HG03135 (cell line): ENCODE data around the gene ZNF888.
"Not testable (repeated sequence)": the region's sequence is repeated elsewhere in the genome, so short reads cannot be mapped to it uniquely, and the experiment has no call there.

ENCODE experiments used
- ATAC-seq: cut with Tn5 transposase; IDR thresholded peaks from one replicate; pipeline ENCODE4 v1.9.1; 2021; ENCODE audit warnings: mild to moderate bottlenecking, moderate library complexity; ENCODE audit not compliant: unreplicated experiment

Gene ZNF888

DNA sequence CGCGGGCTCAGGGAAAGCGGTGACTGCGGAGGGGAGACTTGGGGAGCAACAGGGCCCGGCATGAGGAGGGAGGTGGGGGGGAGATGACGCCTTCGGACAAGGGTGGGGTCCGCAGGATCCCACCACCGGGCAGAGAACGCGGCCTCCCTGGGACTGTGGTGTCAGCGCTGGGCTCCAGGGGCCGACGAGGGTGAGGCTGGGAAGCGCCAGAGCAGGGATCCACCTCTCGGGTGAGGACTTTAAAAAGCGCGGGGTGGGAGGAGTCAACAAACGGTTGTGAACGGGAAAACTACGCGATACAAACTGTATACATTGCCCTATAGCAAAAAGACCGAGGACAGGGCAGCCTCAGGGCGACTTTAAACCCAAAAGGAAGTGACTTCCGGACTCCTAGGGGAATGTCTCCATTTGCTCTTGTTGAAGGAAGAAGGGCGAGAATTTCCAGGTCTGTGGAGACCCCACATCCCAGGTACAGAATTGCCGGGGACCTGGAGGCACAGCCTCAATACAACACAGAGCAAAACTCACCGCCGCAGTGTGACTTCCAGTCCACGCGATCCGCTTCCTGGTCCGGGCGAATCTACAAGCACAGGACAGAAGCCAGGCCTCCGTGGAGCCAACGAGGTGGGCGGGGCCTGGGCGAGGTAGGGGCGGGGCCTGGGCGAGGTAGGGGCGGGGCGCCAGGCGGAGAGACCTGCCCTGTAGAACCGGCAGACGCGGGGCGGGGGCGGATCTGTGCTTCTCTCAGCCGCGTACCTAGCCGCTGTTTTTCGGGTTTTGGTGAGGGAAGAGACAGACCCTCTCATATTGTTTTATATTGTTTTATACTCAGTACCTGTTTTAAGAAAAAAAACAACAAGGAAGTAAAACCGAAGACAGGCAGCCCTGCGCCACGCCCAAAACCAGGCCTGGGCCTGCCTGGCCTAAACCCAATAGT, at the start of gene ZNF888:
ZNF888 (minus strand) TSS at position 588 of the 937 bp plus-strand sequence. CDS start 5,555 bp downstream, outside the sequence.
- peak; percentile 98 for ATAC-seq

DNA sequence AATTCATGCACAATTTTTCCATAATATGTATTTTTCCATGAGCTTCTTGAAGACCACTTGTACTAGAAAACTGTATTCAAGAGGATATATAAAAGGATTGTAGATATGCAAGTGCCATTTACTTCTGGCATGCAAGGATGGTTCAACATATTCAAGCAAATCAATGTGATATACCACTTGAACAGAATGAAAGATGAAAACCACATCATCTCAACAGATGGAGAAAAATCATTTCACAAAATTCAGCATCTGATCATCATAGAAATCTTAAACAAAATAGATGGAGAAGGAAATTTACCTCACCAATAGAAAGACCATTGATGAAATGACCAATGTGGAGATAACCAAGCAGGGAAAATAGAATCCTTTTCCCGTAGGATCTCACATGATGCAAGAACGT, 44.5 kb upstream of the ZNF888 start:
- ATAC-seq, result no peak

DNA sequence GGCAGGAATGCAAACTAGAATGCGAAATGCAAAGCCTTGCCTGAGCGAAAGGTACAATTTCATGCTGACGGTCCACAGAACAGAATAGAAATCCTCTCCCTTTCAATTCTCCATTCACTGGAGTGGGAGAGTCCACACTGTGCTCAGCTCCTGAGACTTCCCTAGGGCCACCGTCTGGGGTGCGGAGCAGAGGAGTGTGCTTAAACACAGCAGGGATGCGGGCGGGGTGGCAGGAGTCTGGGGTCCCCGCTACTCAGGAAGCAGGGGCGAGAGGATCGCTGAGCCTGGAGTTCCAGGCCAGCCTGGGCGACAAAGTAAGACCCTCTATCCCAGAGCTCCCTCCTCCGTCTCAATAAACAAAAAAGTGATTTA, 40.0 kb upstream of the ZNF888 start:
- no peak for ATAC-seq

DNA sequence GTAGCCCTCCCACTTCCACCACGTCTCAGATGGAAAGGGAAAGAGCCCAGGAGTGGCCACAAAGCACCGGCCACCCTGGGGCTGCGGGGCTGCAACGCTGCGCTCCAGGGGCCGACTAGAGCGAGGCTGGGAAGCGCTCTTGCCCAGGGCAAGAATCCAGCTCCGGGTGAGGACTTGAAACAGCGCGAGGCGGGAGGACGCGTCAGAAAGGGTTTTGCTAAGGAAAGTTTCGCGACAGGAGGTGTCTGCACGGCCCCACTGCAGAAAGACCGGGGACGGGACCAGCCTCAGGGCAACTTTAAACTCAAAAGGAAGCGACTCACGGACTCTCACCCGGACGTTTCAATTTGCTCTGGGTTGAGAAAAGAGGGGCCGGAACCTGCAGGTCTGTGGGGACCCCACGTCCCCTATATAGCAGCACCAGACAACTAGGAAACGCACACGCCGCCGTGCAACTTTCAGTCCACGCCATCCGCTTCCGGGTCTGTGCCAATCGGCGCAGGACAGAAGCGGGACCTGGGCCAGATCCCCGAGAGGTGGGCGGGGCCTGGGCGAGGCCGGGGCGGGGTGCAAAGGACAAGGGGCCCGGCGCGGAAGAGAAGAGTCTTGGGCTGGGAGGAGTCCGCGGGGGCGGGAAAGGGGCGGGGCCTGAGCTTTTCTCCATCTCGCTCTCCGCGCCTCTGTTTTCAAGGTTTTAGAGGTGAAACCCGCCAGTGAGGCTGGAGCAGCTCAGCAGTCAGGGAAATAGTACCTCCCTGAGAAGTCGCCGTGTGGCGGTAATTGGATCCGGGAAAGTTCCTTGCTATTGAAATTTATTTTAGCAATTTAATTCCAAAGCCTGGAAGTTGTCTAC, 39.4 kb upstream of the ZNF888 start, which contains the start of gene ZNF816:
ZNF816 (minus strand) TSS at position 488 of the 853 bp plus-strand sequence. CDS start 6,792 bp downstream, outside the sequence.
- peak; percentile 96 for ATAC-seq

DNA sequence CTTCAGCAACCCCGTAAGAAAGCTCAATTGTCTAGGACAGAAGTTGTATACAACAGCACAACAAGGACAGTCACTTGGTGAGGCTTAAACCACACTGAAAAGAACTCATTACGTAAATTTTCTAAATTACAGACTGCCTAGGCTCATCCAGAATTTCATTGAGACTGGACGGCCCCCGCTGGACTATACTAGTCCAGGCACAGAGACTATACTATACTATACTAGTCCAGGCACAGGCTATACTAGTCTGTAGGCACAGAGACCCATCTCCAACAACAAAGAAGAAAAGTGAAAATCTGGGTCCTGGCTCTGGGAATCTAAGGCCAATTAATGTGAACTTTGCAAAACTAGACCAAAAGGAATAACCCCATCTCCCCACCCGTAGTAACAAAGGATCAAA, 38.8 kb upstream of the ZNF888 start:
- no peak for ATAC-seq

DNA sequence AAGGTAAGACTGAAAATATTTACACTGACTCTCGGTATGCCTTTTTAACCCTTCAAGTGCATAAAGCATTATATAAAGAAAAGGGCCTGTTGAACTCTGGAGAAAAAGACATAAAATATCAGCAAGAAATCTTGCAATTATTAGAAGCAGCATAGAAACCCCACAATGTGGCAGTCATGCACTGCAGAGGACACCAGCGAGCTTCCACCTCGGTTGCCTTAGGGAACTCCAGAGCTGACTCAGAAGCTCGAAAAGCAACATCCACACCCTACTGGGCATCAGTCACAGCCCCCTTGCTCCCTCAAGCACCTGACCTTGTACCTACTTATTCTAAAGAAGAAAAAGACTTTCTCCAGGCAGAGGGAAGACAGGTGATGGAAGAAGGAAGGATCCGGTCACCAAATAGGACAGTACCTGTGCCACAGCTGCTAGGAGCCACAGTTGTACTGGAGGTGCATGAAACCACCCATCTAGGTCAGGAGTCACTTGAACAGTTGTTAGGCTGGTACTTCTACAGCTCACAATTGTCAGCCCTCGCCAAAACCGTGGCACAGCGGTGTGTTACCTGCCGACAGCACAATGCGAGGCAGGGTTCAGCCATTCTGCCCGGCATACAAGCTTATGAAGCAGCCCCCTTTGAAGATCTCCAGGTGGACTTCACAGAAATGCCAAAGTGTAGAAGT, 36.5 kb upstream of the ZNF888 start:
- no peak for ATAC-seq

DNA sequence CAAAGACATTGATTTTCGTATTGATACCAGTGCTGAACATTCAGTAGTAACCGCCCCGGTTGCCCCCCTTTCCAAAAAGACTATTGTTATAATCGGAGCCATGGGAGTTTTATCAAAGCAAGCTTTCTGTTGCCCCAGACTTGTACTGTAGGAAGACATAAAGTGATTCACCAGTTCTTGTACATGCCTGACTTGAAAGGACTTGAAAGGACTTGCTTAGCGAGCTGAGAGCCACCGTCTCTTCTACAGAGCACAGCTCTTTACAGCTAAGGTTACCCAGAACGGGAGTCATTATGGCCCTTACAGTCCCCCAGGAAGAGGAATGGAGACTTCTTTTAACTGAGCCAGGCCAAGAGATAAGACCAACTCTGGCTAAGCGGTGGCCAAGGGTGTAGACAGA, 34.4 kb upstream of the ZNF888 start:
- ATAC-seq, result no peak

DNA sequence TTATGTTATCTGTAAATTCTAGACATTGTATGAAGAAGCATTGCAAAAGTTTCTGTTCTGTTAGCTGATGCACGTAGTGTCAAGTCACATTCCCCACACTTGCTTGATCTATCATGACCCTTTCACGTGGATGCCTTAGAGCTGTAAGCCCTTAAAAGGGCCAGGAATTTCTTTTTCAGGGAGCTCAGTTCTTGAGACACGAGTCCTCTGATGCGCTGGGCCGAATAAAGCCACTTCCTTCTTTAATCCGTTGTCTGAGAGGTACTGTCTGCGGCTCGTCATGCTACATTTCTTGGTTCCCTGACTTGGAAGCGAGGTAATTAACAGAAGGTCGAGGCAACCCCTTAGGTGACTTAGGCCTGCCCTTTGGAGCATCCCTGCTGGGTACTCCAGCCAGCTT, 33.7 kb upstream of the ZNF888 start:
- ATAC-seq, result no peak

DNA sequence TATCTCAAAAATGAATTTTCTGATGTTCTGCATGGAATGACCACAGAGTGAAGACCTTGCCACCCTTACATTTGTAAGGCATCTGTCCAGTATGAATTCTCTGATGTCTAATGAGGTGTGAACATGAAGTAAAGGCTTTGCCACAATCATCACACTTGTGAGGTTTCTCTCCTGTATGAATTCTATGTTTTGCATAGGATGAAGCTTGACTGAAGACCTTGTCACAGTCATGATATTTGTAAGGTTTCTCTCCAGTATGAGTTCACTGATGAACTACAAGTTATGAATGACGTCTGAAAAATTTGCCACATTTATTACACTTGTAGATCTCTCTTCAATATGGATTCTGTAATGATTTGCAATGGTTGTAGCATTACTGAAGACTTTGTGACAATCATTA, 26.2 kb upstream of the ZNF888 start:
- no peak for ATAC-seq

DNA sequence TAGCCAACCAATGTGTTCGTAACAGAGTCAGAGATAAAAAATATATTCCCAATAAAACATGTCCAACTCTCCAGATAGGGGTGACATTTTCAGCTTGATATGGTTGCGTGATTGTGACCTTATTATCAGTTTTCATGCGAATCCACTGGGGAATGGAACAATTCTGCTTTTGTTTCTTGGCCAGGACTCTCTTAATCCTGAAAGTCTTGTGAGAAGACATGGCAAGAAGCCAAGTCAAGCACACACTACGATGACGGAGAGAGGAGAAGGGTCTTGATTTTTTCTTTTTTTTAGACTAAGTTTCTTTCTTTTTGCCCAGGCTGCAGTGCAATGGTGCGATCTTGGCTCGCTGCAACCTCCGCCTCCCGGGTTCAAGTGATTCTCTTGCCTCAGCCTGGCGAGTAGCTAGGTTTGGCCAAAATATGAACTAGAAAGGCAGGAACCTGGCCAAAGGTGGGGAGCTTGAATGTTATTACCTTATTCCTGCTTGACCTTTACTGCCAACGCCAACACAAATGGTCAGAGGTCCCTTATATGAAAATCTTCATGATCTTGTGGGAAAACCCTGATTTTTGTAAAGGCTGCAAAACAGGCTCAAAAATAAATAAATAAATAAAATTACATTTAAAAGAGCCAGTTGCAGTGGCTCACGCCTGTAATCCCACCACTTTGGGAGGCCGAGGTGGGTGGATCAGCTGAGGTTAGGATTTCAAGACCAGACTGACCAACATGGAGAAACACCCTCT, 25.0 kb upstream of the ZNF888 start:
- ATAC-seq, result no peak

DNA sequence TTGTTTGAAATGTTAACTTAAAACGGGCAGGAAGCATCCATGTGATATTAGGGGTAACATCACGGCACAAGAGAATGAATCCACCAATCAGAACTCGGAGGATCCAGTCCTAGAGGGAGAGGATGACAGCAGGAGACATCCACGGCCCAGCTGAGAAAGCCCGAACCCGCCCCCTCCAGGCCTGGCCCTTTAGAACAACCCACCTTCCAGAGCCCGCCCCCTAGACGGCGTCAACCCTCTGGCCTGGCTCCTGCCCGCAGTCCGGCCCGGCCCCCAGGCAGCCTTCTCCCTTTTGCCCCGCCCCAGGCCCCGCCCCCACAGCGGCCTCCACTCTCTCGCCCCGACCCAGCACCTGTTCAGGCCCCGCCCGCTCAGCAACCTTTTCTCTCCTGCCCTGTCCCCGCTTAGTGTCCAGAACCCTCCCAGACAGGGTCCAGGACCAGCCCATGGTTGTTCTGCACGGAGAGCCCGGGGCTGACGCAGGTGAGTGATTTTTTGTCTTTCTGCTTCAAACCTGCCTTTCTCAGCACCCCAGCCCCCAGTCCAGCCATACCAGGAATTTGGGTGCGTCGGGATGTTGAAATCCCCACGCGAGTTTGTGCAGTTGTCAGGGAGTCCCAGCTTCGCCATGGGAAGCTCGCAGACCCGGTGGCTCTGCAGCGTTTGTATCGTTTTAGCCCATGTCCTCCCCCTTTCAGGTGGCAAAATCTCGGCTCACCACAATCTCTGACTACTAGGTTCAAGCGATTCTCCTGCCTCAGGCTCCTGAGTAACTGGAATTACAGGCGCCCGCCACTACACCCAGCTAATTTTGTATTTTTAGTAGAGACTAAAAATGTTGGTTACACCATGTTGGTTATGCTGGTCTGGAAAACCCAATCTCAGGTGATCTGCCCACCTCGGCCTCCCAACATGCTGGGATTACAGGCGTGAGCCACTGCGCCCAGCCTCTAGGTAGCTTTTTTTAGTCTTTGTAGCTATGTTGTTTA, 23.4 kb upstream of the ZNF888 start:
- ATAC-seq, result no peak

DNA sequence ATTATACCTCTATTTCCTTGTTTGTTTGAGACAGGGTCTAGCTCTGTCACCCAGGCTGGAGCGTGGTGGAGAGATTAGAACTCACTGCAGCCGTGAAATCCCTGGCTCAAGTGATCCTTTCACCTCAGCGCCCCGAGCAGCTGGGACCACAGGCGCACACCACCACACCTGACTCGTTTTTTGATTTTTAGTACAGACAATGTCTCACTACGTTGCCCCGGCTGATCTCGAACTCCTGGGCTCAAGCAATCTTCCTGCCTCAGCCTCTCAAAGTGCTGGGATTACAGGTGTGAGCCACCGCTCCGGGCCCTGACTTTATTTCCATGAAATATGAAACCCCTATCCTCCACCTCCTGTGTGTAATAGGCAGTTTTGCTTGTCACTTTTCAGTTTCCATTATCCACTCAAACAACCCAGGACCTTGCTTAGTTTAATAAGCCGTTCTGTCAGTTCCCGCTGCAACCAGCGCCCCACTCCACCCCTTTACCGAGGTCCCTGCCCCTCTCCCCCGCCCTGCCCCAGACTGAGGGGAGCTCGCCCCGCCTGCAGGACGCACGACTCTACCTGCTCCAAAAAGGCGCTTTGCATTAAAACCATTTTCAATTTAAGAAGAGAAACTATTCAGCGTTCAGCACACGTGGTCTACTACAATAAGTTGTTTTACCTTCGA, 22.6 kb upstream of the ZNF888 start:
- no peak for ATAC-seq

DNA sequence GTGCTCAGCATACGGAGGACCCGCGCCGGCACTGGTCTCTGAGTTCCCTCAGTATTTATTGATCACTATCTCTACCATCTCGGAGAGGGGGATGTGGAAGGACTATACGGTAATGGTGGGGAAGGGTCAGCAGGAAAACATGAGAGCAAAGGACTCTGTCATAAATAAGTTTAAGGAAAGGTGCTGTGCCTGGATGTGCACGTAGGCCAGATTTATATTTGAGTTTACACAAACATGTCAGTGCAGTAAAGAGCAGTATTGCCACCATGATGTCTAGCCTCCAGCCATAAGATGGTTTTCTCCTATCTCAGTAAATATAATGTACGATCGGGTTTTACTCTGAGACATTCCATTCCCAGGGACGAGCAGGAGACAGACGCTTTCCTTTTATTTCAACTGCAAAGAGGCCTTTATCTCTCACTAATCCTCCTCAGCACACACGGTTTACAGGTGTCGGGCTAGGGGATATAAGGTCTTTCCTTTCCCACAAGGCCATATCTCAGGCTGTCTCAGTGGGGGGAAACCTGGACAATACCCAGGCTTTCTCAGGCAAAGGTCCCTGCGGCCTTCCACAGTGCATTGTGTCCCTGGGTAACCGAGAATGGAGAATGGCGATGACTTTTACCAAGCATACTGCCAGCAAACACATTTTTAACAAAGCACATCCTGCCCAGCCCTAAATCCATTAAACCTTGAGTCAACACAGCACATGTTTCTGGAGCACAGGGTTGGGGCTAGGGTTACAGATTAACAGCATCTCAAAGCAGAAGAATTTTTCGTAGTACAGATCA, 21.7 kb upstream of the ZNF888 start:
- not testable (repeated sequence) for ATAC-seq

DNA sequence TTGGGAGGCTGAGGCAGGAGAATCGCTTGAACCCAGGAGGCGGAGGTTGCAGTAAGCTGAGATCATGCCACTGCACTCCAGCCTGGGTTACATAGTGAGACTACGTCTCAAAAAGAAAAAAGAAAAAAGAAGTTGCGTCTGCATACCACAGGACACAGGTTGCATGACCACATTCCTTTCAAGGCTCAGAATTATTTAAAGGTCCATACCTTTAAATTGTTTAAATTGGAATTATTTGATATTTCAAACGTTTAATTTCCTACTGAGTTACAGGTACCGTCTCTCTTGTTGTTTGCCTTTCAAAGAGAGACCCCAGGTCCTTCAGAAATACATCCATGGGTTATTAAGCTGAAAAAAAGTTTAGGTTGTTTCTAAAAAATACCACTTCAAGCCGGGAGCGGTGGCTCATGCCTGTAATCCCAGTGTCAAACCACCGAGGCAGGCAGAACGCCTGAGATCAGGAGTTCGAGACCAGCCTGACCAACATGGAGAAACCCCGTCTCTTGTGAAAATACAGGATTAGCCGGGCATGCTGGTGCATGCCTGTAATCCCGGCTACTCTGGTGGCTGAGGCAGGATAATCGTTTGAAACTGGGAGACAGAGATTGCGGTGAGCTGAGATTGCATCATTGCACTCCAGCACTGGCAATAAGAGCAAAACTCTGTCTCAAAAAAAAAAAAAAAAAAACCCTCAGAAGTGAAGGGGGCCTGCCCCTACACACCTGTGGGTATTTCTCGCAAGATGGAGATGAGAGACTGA, 20.8 kb upstream of the ZNF888 start:
- ATAC-seq, result no peak

DNA sequence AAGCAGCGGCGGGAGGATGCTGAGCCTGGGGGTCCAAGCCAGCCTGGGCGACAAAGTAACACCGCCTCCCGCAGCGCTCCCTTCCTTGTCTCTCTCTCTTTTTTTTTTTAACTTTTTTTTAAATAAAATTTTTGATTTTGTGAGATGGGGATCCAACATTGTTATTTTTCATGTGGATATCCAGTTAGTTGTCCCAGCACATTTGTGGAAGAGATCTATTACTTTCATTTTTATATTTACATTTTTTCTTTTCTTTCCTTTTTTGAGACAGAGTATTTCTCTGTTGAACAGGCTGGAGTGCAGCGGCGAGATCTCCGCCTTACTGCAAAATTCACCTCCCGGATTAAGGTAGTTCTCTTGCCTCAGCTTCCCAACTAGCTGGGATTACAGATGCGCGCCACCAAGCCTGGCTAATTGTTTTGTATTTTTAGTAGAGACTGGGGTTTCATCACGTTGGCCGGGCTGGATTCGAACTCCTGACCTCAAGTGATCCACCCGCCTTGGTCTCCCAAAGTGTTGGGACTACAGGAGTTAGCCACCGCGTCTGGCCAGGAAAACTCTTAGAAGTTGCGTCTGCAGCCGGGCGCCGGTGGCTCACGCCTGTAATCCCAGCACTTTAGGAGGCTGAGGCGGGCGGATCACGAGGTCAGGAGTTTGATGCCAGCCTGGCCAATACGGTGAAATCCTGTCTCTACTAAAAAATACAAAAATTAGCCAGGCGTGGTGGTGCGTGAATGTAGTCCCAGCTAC, 20.1 kb upstream of the ZNF888 start:
- ATAC-seq, result no peak

DNA sequence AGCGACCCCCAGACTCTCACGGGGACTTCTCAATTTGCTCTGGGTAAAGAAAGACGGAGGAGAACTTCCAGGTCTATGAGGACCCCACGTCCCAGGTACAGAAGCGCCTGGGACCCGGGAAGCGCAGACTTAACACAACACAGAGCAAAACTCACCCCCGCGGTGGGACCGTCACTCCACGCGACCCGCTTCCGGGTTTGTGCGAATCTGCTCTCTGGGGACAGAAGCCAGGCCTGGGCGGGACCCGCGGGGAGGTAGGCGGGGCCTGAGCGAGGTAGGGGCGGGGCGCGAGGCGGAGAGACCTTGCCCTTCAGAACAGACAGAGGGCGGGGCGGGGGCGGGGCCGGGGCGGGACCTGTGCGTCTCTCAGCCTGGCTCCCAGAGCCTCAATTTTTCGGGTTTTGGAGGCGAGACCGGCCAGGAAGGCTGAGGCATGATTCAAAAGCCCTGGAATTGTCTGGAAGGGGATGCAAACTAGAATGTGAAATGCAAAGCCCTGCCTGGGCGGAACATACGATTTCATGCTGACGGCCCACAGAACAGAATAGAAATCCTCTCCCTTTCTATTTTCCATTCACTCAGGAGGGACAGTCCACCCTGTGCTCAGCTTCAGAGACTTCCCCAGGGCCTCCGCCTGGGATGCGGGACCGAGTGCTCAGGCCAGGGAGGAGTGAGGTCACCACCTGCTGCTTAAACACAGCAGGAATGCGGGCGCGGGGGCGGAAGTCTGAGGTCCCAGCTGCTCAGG, 19.3 kb upstream of the ZNF888 start:
- peak; percentile 97 for ATAC-seq
